GM21528 (cell line): ENCODE measurements around the gene RPLP2.

Experiments used
- ATAC-seq: cut with Tn5 transposase; IDR thresholded peaks from one replicate; pipeline ENCODE4 v1.9.1; 2021; ENCODE audit warnings: mild to moderate bottlenecking, moderate library complexity; ENCODE audit not compliant: unreplicated experiment, low FRiP score

RPLP2 gene

DNA sequence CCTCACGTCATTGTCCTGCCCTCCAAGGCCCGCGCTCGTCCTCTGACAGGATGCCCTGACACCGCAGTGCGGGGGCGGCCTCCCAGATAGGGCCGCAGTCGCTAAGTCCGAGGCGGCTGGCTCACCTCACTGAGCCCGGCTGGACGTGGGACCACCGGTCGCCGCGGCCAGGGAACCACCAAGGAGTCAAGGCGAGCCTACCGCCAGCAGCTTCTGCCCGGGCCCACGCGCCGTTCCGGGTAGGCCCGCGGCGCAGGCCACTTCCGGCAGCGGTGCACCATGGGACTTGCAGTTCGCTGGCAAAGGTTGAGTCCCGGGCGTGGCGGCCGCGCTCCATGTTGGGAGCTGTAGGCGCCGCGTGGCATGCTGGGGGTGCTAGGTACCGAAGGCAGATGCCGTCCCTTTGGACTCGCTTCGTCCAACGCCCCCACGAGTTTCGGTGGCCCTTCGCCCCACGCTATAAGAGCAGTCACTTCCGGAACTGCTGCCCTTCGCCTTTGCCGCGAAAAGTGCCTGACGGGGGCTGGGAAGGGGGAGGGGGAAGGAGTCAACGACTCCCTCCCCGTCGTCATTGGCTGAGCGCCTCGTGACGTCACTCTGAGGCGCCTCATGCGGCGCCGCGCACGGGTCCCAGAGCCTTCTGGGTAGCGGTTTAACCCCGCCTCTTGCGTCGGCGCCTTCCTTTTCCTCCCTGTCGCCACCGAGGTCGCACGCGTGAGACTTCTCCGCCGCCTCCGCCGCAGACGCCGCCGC is at the start of gene RPLP2:
TSS of gene RPLP2 (plus strand) at position 681 of the 753 bp plus-strand sequence. CDS start 268 bp downstream, outside the sequence.
- peak; percentile 70 for ATAC-seq

DNA sequence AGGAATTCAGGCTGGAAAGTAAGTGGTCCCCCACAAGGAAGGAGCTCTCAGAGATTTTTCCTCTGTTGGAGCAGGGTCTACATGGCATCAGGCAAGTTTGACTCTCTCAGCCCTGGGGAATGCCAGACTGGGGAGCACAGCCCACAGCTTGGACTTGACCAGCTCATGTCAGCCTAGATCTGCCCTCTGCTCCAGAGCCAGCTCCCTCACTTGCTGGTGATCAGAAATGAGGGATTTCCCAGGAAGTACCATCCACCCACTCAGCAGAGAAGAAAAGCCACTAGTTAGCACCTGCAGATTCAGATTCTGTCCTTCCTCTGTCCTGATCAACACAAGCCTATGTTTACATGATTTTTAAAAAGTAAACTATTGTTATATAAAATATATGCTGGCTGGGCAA is 49.5 kb upstream of the RPLP2 start:
- no peak for ATAC-seq

DNA sequence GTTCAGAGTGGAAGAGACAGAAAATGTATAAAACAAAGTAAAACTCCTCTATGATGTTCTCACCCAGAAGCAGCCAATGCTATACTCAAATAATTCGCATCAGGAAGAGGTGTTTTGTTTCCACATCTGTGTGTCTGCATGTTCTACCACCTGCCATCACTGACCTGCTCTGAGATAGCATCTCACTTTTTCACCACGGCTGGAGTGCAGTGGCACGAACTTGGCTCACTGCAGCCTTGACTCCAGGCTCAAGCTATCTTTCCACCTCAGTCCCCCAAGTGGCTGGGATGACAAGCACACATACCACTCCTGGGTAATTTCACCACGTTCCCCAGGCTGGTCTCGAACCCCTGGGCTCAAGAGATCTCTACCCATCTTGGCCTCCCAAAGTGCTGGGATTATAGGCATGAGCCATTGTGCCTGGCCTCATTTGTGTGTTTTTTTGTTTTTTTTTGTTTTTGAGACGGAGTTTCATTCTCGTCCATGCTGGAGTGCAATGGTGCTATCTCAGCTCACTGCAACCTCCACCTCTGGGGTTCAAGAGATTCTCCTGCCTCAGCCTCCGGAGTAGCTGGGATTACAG is 48.1 kb upstream of the RPLP2 start:
- ATAC-seq: no peak

DNA sequence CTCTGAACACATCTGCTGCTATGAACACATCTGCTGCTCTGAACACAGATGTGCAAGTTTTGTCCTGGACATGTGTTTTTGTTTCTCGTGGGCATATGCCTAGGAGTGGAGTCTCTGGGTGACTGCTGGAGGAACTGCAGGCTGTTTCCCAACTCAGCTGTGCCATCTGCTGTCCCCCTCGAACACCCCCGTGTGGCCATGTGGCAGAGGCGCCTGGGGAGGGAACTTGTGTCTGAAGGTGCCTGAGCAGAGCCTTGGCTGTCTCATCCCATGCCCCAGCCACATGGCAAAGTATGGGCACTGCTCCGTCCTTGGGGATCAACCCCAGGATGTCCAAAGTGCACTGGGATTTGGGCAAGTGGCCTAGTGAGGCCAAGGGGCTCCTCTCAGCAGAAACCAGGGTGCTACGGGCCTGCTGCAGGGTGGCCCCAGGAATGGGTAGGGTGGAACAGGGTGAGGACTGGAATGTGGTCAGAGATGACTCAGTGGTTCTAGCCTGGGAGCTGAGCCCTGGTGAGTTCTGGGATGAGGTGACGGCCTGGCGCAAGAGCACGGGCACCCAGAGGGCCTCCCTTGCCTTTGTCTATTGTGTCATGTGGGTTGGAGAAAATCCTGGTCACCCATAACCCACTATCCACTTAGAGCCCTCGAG is 47.2 kb upstream of the RPLP2 start:
- no peak for ATAC-seq

DNA sequence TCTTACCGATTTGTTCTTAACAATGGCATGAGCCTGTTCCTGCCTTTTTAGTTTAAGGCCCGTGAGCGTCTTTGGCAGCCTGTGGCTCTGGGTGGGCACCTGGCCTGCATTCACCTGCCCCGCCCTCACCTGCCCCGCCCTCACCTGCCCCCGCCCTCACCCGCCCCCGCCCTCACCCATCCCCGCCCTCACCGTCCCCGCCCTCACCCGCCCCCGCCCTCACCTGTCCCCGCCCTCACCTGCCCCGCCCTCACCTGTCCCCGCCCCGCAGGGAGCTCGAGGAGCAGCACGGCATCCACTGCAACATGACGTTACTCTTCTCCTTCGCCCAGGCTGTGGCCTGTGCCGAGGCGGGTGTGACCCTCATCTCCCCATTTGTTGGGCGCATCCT is 46.7 kb upstream of the RPLP2 start:
- no peak for ATAC-seq

DNA sequence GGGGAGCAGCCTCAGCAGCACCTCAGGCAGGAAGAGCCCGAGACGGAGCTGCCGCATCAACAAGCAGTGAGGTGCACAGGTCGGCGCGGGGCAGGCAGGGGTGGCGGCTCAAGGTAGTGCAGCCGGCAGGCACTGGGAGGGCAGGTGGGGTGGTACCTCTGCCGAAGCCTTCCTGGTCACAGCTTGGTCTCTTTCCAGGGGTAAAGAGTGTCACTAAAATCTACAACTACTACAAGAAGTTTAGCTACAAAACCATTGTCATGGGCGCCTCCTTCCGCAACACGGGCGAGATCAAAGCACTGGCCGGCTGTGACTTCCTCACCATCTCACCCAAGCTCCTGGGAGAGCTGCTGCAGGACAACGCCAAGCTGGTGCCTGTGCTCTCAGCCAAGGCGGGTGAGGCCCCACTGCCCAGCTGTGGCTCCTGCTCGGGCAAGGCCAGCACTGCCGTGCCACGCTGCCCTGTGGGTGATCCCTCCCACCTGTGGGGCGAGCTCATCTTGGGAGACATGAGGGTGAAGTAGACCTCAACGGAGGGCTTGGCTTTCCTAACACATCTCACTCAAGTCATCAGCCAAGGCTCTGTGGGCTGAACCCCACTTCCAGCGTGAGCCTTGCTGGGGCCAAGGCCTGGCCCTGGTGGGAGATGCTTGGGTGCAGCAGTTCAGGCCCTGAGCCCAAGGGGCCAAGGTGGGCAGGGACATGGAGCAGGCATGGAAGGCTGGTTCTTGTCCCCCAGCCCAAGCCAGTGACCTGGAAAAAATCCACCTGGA is 46.0 kb upstream of the RPLP2 start:
- ATAC-seq: no peak

DNA sequence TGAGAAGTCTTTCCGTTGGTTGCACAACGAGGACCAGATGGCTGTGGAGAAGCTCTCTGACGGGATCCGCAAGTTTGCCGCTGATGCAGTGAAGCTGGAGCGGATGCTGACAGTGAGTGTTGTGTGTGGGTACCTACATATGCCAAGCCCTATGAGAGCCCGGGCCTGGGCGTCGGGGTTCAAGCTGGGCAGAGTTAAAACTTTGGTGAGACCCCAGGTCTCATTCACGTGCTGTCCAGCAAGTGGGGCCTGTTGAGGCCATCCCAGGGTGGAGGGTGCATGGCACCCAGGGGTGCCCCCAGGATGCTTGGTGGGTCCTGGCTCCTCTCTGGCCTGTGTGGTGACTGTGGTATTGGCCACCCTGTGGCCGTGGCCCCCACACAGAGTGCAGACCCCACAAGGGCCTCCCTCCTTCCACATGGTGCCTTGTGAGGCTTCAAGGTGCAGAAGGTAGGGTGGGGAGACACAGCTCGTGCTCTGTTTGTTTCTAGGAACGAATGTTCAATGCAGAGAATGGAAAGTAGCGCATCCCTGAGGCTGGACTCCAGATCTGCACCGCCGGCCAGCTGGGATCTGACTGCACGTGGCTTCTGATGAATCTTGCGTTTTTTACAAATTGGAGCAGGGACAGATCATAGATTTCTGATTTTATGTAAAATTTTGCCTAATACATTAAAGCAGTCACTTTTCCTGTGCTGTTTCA is 45.3 kb upstream of the RPLP2 start:
- no peak for ATAC-seq

DNA sequence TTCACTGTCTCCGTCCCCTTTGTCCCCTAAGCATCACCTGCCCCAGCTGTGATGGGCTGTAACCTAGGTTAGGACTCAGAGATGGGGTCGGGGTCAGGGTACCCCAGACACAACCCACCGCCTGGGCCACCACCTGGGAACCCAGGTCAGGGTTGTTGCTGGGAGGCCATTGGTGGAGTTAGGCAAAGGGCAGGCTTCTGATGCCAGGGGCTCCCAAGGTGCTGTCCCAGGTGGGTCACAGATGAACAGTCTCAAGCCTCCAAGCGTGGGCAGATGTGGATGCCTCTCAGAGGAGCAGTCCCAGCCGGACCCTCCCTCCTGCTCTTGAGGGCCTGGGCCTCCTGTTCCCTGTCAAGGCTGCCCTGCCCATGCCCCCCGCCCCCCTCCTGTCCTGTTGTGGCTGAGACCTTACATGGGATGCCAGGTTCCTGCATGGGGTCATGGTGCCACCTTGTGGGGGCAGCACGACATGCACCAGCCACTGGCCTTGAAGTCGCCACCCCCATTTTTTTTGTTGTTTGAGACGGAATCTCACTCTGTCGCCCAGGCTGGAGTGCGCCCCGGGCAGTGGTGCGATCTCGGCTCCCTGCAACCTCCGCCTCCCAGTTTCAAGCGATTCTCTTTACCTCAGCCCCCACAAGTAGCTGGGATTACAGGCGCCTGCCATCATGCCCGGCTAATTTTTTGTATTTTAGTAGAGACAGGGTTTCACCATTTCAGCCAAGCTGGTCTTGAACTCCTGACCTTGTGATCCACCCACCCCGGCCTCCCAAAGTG is 44.6 kb upstream of the RPLP2 start:
- ATAC-seq: no peak

DNA sequence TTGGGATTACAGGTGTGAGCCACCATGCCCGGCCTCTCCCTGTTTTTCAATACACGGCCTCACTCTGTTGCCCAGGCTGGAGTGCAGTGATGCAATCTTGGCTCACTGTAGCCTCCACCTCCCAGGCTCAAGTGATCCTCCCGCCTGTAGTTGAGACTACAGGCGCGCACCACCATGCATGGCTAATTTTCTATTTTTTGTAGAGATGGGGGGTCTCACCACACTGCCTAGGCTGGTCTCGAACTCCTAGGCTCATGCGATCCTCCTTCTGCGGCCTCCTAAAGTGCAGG is 44.0 kb upstream of the RPLP2 start:
- ATAC-seq: no peak

DNA sequence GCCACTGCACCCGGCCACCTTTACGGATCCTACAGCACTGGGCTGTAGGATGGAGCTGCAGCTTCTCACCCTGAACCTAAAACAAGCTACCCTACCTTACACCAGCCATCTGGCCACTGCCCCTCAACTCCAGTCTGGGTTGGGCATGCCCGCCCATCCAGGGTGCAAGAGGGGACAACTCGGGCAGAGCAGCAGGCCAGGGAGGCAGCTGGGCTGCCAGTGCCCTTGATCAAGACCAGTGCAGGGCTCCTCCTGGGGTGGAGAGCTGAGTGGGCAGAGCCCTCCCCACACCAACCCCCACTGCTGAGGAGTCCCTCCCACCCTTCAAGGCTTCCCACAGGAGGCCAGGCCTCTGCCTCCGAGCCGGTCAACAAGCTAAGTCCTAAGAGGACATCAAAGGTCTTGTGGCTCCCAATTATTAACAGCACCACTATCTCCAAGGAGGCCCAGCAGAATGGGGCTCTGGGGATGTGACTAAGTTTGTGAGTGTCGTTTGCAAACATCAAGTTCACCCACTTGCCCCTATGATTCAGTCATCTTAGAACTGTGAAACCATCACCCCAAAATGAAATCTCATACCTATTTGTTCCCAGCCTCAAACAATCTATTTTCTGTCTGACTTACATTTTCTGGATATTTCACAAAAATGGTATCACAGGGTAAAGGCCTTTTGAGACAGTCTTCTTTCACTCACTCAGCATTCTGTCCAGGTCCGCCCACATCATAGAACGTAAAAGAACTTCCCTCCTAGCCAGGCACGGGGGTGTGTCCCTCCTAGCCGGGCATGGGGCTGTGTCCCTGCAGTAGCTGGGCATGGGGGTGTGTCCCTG is 43.4 kb upstream of the RPLP2 start:
- no peak for ATAC-seq

DNA sequence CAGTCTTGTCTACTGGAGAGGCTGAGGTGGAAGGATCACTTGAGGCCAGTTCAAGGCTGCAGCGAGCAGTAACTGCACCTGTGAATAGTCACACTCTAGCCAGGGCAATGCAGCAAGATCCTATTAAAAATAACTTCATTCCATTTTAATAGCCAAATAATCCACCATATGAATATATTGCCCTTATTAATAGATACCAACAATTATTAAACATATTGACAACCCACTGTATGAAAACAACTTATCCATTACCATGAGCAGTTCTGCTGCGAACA is 42.9 kb upstream of the RPLP2 start:
- ATAC-seq: no peak

DNA sequence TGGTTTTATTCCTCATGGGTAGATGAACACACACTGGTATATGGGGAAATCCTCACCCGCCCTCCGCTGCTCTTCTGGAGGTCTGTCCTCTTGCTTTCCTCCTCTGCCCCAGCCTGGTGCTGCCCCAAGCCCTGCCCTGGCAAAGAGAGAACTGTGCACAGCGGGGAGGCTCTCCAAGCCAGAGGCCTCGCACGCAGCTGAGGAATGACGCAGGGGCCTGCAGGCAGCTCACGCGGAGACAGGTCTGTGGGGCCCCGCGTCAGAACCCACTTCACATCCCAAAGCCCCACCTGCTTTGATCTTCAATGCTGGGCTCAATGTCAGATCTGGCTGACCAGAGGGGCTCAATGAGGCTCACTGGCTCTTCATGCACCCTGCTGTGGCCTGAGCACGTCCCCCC is 42.5 kb upstream of the RPLP2 start:
- ATAC-seq: no peak

DNA sequence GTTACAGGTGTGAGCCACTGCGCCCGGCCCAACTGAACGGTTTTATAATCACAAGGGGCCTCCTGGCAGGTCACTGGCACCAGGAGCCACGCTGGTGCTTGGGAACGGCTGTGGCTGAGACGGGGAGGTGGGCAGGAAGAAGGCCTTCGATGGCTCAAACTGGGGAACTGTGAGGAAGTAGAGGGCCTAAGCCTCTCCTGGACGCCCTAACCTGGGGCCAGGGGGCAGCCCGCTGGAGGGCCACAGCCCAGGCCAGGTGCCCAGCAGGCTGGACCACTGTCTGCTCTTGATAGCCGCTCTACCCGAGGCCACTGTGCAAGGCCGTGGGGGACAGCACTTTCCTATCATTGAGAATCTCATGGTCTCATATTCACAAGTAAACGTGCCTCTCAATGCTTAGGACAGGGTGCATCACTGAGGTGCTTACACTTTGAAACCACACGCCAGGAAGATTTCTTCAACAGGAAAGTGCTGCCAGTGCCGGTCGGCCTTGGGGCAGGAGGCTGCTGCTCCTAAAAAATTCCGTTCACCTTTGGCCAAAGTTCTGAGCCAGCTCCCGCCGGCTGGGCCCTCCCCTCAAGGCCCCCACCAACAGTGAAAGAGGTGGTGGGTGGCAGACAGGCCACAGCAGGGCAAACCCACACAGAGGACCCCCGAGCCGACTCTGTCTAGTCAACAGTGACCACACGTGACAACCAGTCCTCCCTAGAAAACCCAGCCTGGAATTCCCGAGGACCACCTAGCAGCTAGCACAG is 39.7 kb upstream of the RPLP2 start:
- no peak for ATAC-seq

DNA sequence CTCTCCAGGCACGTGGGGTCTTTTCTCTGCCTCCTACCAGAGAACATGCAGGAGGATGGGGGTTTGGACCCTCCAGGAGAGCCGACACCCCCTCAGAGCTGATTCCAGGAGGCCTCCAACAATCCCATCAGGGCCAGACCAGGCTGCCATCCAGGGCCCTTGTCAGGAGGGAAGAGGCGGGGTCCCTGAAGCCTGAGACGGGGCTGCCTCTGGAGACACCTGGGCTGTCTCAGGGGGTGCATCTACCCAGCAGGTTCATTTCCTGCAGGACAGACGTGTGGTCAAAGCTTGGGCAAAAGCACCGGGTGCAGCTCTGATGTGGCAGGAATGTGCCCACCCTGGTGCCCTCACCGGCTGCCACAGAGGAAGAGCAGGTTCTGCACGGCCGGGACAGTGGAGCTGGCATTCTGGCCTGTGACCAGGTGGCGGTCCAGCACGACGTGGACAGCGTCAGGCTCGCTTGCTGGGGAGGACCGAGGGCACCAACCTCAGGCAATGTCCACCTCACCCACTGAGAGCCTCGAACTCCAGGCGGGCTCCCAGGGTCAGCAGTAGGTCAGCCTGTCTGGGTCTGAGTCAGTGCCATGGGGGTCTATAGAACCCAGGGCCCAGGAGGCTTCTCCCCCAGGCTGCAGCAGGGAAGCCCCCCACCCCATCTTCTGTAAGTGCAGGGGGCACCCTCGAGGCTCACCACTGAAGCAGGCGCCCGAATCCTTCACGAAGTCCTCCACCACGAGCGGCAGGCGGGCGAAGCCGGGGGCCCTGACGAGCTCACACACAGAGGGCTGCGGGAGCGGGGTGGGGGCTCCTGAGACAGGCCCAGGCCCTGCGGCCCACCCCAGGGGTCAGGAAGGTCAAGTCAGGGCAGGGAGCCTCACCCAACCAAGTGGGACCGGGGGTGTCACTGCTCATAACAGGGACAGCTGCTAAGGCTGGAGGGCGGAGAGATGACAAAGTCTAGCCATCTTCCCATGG is 38.8 kb upstream of the RPLP2 start:
- no peak for ATAC-seq

DNA sequence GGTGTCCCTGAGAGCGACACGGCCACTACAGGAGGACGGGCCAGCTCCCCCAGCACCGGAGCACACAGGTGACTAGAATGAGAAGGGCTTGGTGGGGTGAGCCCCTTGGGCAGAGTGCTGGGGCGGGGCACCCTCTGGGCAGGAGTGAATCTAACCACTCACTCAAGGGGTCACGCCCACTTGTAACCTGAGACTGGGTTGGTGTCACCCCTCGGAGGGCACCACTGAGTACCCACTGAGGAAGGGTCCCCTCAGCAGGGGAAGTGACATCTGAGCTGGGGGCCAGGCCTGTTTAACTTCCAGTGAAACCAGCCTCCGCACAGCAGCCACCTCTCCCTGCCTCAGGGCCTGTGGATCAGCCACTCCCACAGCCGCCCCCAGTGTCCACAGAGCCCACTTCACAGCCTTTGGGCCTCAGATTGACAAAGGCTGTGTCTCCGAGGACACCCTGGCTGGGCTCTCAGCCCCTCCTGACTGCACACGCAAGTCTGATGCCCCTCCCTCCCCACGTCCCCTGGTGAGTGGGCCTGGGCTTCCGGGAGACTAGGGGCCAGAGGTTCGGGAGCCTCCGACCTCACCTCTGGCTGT is 38.1 kb upstream of the RPLP2 start:
- no peak for ATAC-seq

DNA sequence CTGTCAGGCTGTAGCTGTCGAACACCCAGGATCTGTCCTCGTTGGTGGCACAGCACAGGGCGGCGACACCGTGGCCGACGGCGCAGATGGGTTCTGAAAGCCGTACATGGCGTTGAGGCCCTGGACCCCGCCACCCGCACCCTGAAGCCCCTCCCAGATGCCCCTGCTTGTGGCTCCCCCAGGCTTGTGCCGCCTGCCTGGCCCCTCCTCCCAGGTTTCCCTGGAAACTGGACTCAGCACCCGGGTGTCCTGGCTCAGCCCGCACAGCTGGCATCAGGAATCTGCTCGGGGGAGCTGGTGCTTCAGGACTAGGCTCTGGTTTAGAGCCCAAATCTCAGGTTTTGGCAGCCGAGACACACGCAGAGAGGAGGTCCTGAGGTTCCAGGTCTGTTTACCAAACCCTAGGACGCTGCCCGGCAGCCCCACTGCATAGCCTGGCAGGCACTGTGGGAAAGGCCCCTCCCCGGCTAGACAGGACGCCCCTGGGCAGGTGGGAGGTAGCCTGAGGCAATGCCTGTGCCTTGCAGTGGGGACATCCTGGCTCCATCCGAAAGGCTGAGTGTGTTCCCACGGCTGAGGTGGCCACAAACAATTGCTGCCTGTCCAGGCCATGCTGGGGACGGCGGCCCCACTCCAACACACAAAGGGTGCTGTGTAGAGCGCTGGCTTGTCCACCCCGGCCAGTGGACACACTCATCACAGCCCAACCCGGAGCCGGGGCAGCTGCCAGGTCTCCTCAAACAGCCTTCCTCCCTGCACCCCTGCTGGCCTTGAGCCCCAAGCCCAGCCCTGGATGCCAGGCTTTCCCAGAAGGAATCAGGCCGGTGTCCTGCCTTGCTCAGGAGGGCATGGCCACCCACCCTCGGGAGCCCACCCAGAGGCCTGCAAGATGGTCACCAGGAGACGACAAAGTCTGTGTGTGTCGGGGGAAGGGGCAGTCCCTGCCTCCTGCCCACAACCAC is 37.1 kb upstream of the RPLP2 start:
- ATAC-seq: no peak
